ENCODE data around the gene POMGNT1.

GRCh38 chr1:46160212-46160611 is 38.0 kb downstream of the POMGNT1 start:
- TF ChIP-seq, protein P1, sequence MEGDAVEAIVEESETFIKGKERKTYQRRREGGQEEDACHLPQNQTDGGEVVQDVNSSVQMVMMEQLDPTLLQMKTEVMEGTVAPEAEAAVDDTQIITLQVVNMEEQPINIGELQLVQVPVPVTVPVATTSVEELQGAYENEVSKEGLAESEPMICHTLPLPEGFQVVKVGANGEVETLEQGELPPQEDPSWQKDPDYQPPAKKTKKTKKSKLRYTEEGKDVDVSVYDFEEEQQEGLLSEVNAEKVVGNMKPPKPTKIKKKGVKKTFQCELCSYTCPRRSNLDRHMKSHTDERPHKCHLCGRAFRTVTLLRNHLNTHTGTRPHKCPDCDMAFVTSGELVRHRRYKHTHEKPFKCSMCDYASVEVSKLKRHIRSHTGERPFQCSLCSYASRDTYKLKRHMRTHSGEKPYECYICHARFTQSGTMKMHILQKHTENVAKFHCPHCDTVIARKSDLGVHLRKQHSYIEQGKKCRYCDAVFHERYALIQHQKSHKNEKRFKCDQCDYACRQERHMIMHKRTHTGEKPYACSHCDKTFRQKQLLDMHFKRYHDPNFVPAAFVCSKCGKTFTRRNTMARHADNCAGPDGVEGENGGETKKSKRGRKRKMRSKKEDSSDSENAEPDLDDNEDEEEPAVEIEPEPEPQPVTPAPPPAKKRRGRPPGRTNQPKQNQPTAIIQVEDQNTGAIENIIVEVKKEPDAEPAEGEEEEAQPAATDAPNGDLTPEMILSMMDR (IDR thresholded peaks at IDR 0.05; ENCODE audit: low read depth, low read length) = no peak
- TF ChIP-seq EZH2phosphoT487 (IDR thresholded peaks at IDR 0.05; ENCODE audit: low read depth) = no peak
